Activated CD4-positive, alpha-beta T cell treated with anti-CD3 and anti-CD28 coated beads, Interleukin-2, amount 50 U/mL, for 1 hour (primary cell): ENCODE results near the gene ADGRG1.

Source experiments
- DNase-seq: peaks from one replicate; pipeline ENCODE4 v3.0.0-alpha.2; 2020

The ADGRG1 gene

GRCh38 chr16:57652695-57653471, 24.5 kb downstream of the ADGRG1 start:
- no peak for DNase-seq

- no peak for DNase-seq
These were observed 25.5 kb downstream of the ADGRG1 start for GRCh38 chr16:57653936-57654335.

GRCh38 chr16:57656342-57656955, 28.0 kb downstream of the ADGRG1 start:
- DNase-seq = no peak

- no peak for DNase-seq
These were observed 28.8 kb downstream of the ADGRG1 start for GRCh38 chr16:57657228-57657627.

- DNase-seq = no peak
These were observed 29.9 kb downstream of the ADGRG1 start for GRCh38 chr16:57658130-57658877.

- no peak for DNase-seq
These were observed 30.6 kb downstream of the ADGRG1 start for GRCh38 chr16:57658878-57659674.

- no peak for DNase-seq
These were observed 32.5 kb downstream of the ADGRG1 start for GRCh38 chr16:57660715-57661463.

GRCh38 chr16:57661510-57661909, 33.1 kb downstream of the ADGRG1 start:
- no peak for DNase-seq

GRCh38 chr16:57661936-57662906, 33.8 kb downstream of the ADGRG1 start:
- no peak for DNase-seq

GRCh38 chr16:57663436-57663835, 35.0 kb downstream of the ADGRG1 start:
- DNase-seq = no peak

- DNase-seq = no peak
These were observed 35.7 kb downstream of the ADGRG1 start for GRCh38 chr16:57663917-57664661.

GRCh38 chr16:57664662-57665025, 36.2 kb downstream of the ADGRG1 start:
- no peak for DNase-seq

GRCh38 chr16:57665541-57665940, 37.1 kb downstream of the ADGRG1 start:
- no peak for DNase-seq

GRCh38 chr16:57666353-57667047, 38.1 kb downstream of the ADGRG1 start:
- DNase-seq = no peak

GRCh38 chr16:57667048-57667525, 38.7 kb downstream of the ADGRG1 start:
- DNase-seq = no peak

- DNase-seq = no peak
These were observed 39.3 kb downstream of the ADGRG1 start for GRCh38 chr16:57667526-57668262.

- no peak for DNase-seq
These were observed 39.8 kb downstream of the ADGRG1 start, which contains the start of gene ADGRG3 for GRCh38 chr16:57668263-57668571. Gene ADGRG3, plus strand, starts transcription at chr16:57668306. Its CDS starts 42 bp downstream, at chr16:57668348.

- no peak for DNase-seq
These were observed 40.4 kb downstream of the ADGRG1 start for GRCh38 chr16:57668630-57669475.
